Epithelial cell of esophagus (primary cell): ENCODE data around the gene IMPA2.

ENCODE experiments used
- DNase-seq: peaks from one replicate; pipeline ENCODE4 v3.0.0; 2010; ENCODE audit warnings: low read depth
- H3K4me3 ChIP-seq: 2 replicates; pipeline ENCODE4 v1.5.1; 2011; ENCODE audit warnings: mild to moderate bottlenecking, low read length, control low read depth
- CTCF ChIP-seq: IDR thresholded peaks from 2 replicates; pipeline ENCODE4 v1.5.1; 2011; ENCODE audit warnings: low read depth, mild to moderate bottlenecking, low read length, control low read depth, inconsistent platforms; ENCODE audit not compliant: insufficient read depth; ENCODE audit errors: missing control alignments

Gene IMPA2

GRCh38 chr18:12021077-12021476 is 39.8 kb downstream of the IMPA2 start:
- TF ChIP-seq CTCF = no peak
- no peak for DNase-seq
- no peak overlapping the region for H3K4me3 ChIP-seq

- TF ChIP-seq CTCF = no peak
- no peak for DNase-seq
- H3K4me3 ChIP-seq = no peak overlapping the region
These were observed 40.3 kb downstream of the IMPA2 start for GRCh38 chr18:12021596-12021995.

GRCh38 chr18:12023375-12023774 is 42.1 kb downstream of the IMPA2 start:
- H3K4me3 ChIP-seq = no peak overlapping the region
- DNase-seq = peak; percentile 82
- TF ChIP-seq CTCF = no peak

GRCh38 chr18:12026562-12026961 is 45.3 kb downstream of the IMPA2 start:
- H3K4me3 ChIP-seq = no peak overlapping the region
- TF ChIP-seq CTCF = no peak
- no peak for DNase-seq

- TF ChIP-seq CTCF = no peak
- no peak overlapping the region for H3K4me3 ChIP-seq
- DNase-seq = peak; percentile 88
These were observed 45.7 kb downstream of the IMPA2 start for GRCh38 chr18:12027046-12027445.

- no peak for TF ChIP-seq CTCF
- DNase-seq = no peak
- H3K4me3 ChIP-seq = no peak overlapping the region
These were observed 46.2 kb downstream of the IMPA2 start for GRCh38 chr18:12027480-12027879.

GRCh38 chr18:12028040-12028628 is 46.8 kb downstream of the IMPA2 start:
- H3K4me3 ChIP-seq = no peak overlapping the region
- no peak for TF ChIP-seq CTCF

More at GRCh38 chr18:12028040-12028628, 46.8 kb downstream of the IMPA2 start:
- no peak for DNase-seq
